PC-9 (cell line): ENCODE results near the gene CASS4. TPM values are rescaled to one million over a fixed set of nuclear protein-coding genes. Genes with fewer than 3 reads are reported as not detected.

Experiments used
- BruUV-seq: library from RNA; stranded (reverse); fragments of 400-500 nt; replicated peaks from 2 replicates; lab custom pipeline; 2021; lab: Mats Ljungman, UMichigan
- CTCF ChIA-PET: fragments of 300-600 bp; sonication (Branson Sonifier 250); formaldehyde crosslinking; loops from one replicate; lab custom pipeline; 2022; ENCODE audit warnings: antibody characterized with exemption; lab: Charles Lee
- POLR2A ChIA-PET: fragments of 300-600 bp; sonication (Branson Sonifier 250); formaldehyde crosslinking; loops from one replicate; lab custom pipeline; 2022; ENCODE audit warnings: antibody characterized with exemption; ENCODE audit not compliant: unreplicated experiment; lab: Charles Lee
- DNase-seq, 2 experiments: peaks; one replicate each; pipeline versions ENCODE4 v3.0.0 to v3.0.0-alpha.2; 2015 to 2022; ENCODE audit warnings: mixed read lengths in 1 of 2
- H2AFZ ChIP-seq: fragments of 200-600 bp; sonication (generic); 2 replicates; pipeline ENCODE4 v1.8.1; 2017; ENCODE audit warnings: antibody characterized with exemption
- H3F3A ChIP-seq: fragments of 200-600 bp; sonication (generic); 2 replicates; pipeline ENCODE4 v1.8.1; 2017; ENCODE audit warnings: antibody characterized with exemption, mild to moderate bottlenecking, low read depth; ENCODE audit not compliant: insufficient read depth
- H3K27ac ChIP-seq: fragments of 200-600 bp; sonication (generic); 2 replicates; pipeline ENCODE4 v1.6.1; 2016; ENCODE audit warnings: mixed run types
- H3K27me3 ChIP-seq: fragments of 200-600 bp; sonication (generic); 2 replicates; pipeline ENCODE4 v1.6.1; 2016; ENCODE audit warnings: low read depth, mixed run types; ENCODE audit not compliant: insufficient read depth
- H3K36me3 ChIP-seq: fragments of 200-600 bp; sonication (generic); 2 replicates; pipeline ENCODE4 v1.6.1; 2016; ENCODE audit warnings: low read depth, mixed run types
- H3K4me1 ChIP-seq: fragments of 200-600 bp; sonication (generic); replicated peaks from 2 replicates; pipeline ENCODE4 v1.6.1; 2016; ENCODE audit warnings: mixed run types; ENCODE audit not compliant: insufficient read depth
- H3K4me2 ChIP-seq: fragments of 200-600 bp; sonication (generic); 2 replicates; pipeline ENCODE4 v1.6.1; 2017; ENCODE audit warnings: mixed run types
- H3K4me3 ChIP-seq: fragments of 200-600 bp; sonication (generic); 2 replicates; pipeline ENCODE4 v1.6.1; 2016; ENCODE audit warnings: mixed run types
- H3K79me2 ChIP-seq: fragments of 200-600 bp; sonication (generic); 2 replicates; pipeline ENCODE4 v1.6.1; 2017; ENCODE audit warnings: low read depth, mixed run types
- H3K9me2 ChIP-seq: fragments of 200-600 bp; sonication (generic); 2 replicates; pipeline ENCODE4 v1.8.1; 2017; ENCODE audit warnings: mild to moderate bottlenecking; ENCODE audit not compliant: insufficient read depth
- H3K9me3 ChIP-seq: fragments of 200-600 bp; sonication (generic); 2 replicates; pipeline ENCODE4 v1.8.1; 2016; ENCODE audit warnings: low read depth; ENCODE audit not compliant: insufficient read depth
- H4K20me1 ChIP-seq: fragments of 200-600 bp; sonication (generic); 2 replicates; pipeline ENCODE4 v1.8.1; 2017; ENCODE audit not compliant: insufficient read depth
- CTCF ChIP-seq: fragments of 200-600 bp; sonication (generic); conservative IDR thresholded peaks from 2 replicates; pipeline ENCODE4 v1.6.1; 2017; ENCODE audit warnings: mixed run types, antibody characterized with exemption, mild to moderate bottlenecking, moderate library complexity
- EZH2 ChIP-seq: fragments of 200-600 bp; sonication (generic); IDR thresholded peaks from 2 replicates; pipeline ENCODE4 v1.8.0; 2017; ENCODE audit warnings: antibody characterized with exemption, low read depth
- intact Hi-C: fragments of 100-400 bp; cut with micrococcal nuclease; formaldehyde crosslinking; loops from one replicate; pipeline ENCODE4 v1.10.0; 2022; ENCODE audit not compliant: unreplicated experiment
- total RNA-seq: library from RNA; stranded (reverse); gene quantifications from 2 replicates; pipeline ENCODE4 v1.2.3, GENCODE V29; 2021

CASS4 gene
- total RNA-seq, 1 experiment from 2014 or later: 0.15 TPM

GRCh38 chr20:56453352-56453751, 41.3 kb downstream of the CASS4 start:
- H3F3A ChIP-seq: peaks cover 10% of the 10 kb centered on the region; the same call in 1 of the 2 replicates
- no TSS peak for BruUV-seq
- intact Hi-C loops: no loop called here
- no peaks in the 10 kb centered on the region for H4K20me1 ChIP-seq
- TF ChIP-seq EZH2: no peak
- no peak for TF ChIP-seq CTCF
- H3K4me1 ChIP-seq: peaks cover 17% of the 10 kb centered on the region
- no peak overlapping the region for H3K4me2 ChIP-seq
- H3K36me3 ChIP-seq: no peaks in the 10 kb centered on the region
- no peak for DNase-seq
- H3K9me3 ChIP-seq: no peaks in the 10 kb centered on the region
- ChIA-PET POLR2A (no interaction called here), CTCF (no interaction called here)
- H2AFZ ChIP-seq: no peak overlapping the region
- H3K27me3 ChIP-seq: no peaks in the 10 kb centered on the region
- no peaks in the 10 kb centered on the region for H3K9me2 ChIP-seq
- H3K4me3 ChIP-seq: no peak overlapping the region
- no peak overlapping the region for H3K27ac ChIP-seq
- H3K79me2 ChIP-seq: no peaks in the 10 kb centered on the region

DNA sequence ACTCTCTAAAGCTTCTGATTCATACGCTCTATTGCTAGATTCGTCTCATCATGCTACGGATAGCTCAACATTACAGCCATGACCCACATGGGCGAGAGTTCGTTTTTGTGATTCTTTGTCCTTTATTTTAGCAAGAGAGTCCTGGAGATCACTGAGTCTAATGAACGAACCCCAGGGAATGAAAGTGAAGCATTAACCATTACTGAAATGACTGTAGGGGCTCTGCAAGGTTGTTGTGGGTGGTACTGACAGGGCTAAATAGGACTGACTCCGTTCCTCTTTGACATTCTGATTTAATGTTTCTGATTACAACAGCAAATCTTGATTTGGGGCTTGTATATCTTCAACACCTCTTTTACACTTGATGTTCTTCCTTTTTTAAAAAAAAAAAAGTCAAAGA, 42.7 kb downstream of the CASS4 start:
- peaks cover 10% of the 10 kb centered on the region; the same call in 1 of the 2 replicates for H3F3A ChIP-seq
- H4K20me1 ChIP-seq: no peaks in the 10 kb centered on the region
- no peak for DNase-seq
- H2AFZ ChIP-seq: no peak overlapping the region
- H3K4me2 ChIP-seq: no peak overlapping the region
- intact Hi-C loops: no loop called here
- ChIA-PET POLR2A (no interaction called here), CTCF (no interaction called here)
- H3K79me2 ChIP-seq: no peaks in the 10 kb centered on the region
- H3K36me3 ChIP-seq: no peaks in the 10 kb centered on the region
- H3K4me3 ChIP-seq: no peak overlapping the region
- peaks cover 17% of the 10 kb centered on the region for H3K4me1 ChIP-seq
- no peaks in the 10 kb centered on the region for H3K9me3 ChIP-seq
- no peak overlapping the region for H3K27ac ChIP-seq
- no TSS peak for BruUV-seq
- TF ChIP-seq EZH2: no peak
- no peak for TF ChIP-seq CTCF
- no peaks in the 10 kb centered on the region for H3K9me2 ChIP-seq
- H3K27me3 ChIP-seq: no peaks in the 10 kb centered on the region

DNA sequence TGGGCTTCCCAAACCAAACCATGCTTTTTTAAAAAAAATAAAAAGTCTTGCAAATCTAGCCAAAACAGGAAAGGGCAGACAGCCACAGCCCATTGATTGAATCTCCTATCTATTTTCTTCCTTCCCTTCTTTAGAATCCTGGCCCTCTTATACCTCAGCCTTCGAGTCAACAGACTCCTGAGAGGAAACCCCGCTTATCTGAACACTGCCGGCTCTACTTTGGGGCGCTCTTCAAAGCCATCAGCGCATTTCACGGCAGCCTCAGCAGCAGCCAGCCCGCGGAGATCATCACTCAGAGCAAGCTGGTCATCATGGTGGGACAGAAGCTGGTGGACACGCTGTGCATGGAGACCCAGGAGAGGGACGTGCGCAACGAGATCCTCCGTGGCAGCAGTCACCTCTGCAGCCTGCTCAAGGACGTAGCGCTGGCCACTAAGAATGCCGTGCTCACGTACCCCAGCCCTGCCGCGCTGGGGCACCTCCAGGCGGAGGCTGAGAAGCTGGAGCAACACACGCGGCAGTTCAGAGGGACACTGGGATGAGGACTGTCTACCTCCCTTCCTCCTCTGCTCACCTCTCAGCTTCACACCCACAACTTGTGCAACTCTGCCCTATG, 46.3 kb downstream of the CASS4 start:
- Histone ChIP-seq H3K9me2 (no peaks in the 10 kb centered on the region), H3F3A (no peaks in the 10 kb centered on the region), H3K27me3 (0 out of 2 replicates have a peak, but pooled peaks cover 8% of the 10 kb centered on the region), H4K20me1 (no peaks in the 10 kb centered on the region), H3K4me1 (no peaks in the 10 kb centered on the region), H3K4me2 (no peak overlapping the region), H2AFZ (no peak overlapping the region), H3K79me2 (no peaks in the 10 kb centered on the region), H3K9me3 (no peaks in the 10 kb centered on the region), H3K36me3 (no peaks in the 10 kb centered on the region), H3K27ac (no peak overlapping the region), H3K4me3 (no peak overlapping the region)
- no peak for TF ChIP-seq CTCF
- no peak for TF ChIP-seq EZH2
- no peak for DNase-seq
- intact Hi-C loops: no loop called here
- ChIA-PET CTCF (interaction anchor here (0.6 kb wide), 1 partner anchor 31 kb away, joined by 3 read pairs; no protein-coding TSS in a partner anchor), POLR2A (no interaction called here)
- no TSS peak for BruUV-seq
